Daoy (cell line): Measurements from ENCODE around the gene TESK2. TPM values are rescaled to one million over a fixed set of nuclear protein-coding genes. Genes with fewer than 3 reads are reported as not detected.

Experiments
- DNase-seq: peaks from one replicate; pipeline ENCODE4 v3.0.0-alpha.2; 2015; ENCODE audit warnings: low read depth
- total RNA-seq: library from RNA; depleted of rRNA; stranded (reverse); fragments of >200 nt; shearing (Covaris generic); gene quantifications from 2 replicates; pipeline ENCODE4 v1.2.3, GENCODE V29; 2014; rRNA removed

Gene TESK2
- total RNA-seq, 1 experiment from 2014 or later, result 0.91 TPM

DNA sequence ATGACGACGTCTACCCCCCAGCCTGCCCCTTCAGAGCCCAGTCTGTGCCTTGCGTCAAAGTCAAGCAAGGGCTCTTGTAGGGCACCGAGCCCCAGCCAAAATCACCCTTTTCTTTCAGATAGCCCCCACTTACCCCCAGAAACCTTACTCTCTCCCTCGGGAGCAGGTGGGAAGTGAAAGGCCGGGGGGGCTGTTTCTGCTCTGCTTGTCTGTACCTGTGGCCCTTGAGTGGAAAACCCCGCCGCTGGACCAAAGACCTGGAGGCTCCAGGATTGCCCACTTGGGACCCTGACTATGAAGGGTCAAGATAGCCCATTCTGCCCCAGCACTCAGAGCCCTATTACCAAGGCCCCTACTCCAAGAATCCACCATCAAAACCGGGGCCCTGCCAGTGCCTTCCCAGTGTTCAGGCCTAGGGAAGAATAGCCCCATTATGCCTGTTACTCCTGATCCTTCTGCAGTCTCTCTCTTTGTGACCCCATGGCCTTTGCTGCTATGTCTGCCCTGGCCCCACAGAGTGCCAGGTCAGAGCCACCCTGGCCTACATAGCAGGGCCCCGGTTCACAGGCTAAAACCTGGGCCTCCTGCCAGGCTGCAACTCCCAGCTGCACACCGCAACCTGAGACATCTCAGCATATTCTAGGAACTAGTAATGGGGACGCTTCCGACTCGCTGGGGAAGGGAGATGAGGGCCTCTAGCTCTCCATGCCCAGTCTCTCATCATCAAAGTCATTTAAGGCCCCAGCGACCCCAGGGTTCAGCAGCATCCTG, 186.5 kb downstream of the TESK2 start:
- DNase-seq, result peak; percentile 62

DNA sequence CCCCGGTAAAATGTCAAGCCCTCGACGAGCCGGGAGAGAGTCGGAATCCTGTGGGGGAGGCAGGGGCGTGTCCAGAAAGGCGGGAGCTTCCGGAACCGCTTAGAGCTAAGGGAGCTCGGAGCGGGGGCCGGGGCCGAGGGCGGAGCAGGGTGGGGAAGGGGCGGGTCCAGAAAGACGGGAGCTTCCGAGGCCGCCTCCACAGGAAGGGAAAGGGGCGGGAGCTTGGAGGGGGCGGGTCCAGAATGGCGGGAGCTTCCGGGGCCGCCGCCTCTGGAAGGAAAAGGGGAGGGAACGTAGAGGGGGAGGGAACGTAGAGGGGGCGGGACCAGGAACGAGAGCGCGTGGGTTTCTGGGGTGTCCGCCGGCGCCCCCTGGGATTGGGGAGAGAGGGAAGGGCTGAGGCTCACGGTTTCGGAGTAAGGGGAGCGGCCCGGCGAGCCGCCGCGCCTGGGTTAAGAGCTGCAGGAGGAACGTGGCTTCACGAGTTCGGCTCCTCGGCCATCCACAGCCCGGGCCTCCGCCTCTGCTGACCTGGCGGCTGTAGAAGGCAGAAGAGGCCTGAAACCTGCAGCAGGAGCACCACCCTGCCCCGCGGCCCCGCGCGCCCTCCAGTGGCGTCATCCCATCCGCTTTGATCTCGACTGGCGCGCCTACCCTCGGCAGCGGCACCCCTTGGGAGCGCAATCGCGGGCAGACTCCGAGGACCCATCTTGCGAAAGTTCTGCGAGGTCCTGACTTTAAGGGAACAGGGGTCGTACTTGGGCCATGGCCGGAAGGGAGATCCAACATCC, 187.2 kb downstream of the TESK2 start:
- peak; percentile 99 for DNase-seq

DNA sequence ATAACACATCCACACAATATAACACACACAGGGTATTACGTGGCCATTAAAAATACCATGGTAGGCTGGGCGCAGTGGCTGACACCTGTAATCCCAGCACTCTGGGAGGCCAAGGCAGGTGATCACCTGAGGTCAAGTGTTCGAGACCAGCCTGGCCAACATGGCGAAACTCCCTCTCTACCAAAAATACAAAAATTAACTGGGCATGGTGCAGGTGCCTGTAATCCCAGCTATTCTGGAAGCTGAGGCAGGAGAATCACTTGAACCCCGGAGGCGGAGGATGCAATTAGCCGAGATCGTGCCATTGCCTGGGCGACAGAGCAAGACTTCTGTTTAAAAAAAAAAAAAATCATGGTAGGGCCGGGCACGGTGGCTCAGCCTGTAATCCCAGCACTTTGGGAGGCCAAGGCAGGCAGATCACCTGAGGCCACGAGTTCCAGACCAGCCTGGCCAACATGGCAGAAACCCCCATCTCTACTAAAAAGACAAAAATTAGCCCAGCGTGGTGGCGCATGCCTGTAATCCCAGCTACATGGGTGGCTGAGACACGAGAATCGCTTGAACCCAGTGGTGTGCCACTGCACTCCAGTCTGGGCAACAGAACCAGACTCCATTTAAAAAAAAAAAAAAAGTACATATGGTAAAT, 188.3 kb downstream of the TESK2 start:
- DNase-seq, result no peak

DNA sequence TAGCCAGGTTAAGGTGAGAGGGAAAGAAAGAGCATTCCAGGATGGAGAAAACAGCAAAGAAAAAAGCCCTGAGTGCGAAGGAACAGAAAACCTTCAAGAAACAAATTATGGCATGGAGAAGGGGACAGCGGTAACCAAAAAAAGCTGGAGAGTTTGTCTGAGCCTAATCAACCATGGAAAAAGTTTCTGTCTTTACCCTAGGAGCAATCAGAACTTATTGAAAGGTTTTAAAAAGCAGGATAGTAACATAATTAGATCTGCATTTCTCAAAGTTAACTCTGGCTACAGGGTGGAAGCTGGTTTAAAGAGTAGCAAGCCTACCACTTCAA, 190.3 kb downstream of the TESK2 start:
- DNase-seq, result no peak

DNA sequence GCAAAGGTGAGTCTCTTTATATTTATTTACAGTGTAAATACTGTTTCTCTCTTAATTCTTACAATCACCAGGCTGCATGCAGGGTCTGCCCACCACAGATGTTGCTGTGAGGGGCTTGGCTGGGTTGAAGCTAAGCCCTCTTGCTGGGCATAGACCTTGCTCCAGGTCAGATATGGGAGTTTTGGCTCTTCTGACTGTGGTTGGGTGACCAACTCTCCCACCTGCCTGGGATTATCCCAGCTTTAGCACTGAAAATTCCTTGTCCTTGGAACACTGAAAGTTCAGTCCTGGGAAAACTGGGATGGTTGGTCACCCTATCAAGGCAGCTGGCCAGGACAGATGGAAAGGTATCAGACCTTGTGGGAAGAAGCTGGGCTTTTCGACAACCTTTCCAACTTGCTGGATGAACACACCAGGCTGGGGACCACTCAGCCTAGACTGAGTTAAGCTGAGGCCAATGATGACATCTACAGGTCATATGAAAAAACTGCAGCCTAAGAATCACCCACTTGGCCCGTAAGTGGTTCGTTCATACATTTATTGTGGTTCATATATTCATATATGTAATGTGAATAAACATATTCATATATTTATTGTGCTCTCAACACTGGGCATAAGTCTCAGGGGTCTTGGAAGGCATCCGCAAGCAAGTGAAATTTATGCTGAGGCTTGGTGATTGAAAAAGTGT, 190.8 kb downstream of the TESK2 start:
- DNase-seq, result peak; percentile 74

DNA sequence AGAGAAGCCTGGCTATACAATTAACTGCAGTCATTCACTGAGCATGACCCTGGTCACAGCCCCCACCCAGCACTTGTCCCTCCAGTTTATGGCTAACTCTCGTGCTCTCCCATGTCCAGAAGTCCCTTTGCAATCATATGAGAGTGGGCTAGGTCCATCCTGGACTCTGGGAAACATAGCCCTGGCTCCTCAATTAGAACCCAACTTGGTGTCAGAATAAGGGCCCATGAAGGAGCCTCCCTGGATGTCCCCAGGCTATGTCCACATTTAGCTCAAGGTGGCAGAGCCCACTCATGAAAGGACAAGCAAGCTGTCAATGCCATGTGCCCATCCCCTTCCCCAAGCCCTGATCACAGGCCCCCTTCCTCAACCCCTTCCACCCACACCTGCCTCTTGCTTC, 191.7 kb downstream of the TESK2 start:
- no peak for DNase-seq

DNA sequence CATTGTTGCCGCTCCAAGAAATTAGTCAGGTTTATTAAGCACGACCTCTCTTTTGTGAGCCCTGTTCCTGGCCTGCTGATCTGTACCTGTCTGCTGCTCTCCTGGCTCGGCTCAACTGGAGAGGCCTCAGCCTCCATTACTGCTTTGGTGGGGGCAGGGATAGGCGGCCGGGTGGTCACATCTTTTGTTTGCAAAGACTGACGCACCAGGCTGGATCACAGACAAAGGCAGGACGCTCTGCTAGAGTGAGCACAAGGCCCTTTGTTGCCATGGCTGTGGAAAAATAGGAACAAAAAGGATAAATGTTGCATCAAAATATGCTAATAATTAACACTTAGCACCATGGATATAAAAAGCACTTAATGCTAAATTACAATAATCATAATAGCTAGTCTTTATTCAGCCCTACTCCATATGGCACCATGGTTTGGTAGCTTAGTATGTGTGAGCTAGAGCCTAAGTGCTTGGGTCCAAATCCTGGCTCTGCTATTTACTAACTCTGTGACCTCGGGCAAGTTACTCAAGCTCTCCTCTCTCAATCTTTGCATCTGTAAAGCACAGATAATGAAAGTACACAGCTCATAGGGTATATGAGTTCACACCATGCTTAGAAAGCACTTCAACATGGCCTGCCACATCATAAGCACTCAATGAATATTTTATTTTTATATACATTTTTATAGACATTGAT, 193.2 kb downstream of the TESK2 start:
- DNase-seq, result no peak

Other genes with a start within 250 kb of the TESK2 start
- gene HPDL, start 164.3 kb downstream of the TESK2 start, total RNA-seq, result not detected in 2 replicates
- 42.1 and 42.8 TPM in 2 replicates for gene TOE1, start 151.0 kb downstream of the TESK2 start, total RNA-seq
- gene MUTYH, start 150.7 kb downstream of the TESK2 start, total RNA-seq, result 24.1 and 28.0 TPM in 2 replicates
- gene CCDC163, start 8.9 kb upstream of the TESK2 start, total RNA-seq, result 1.9 and 3.0 TPM in 2 replicates
- gene MMACHC, start 9.1 kb upstream of the TESK2 start, total RNA-seq, result 10.7 and 19.7 TPM in 2 replicates
- 791 and 852 TPM in 2 replicates for gene PRDX1, start 30.7 kb upstream of the TESK2 start, total RNA-seq
- gene AKR1A1, start 59.7 kb upstream of the TESK2 start, total RNA-seq, result 124 and 150 TPM in 2 replicates
- 145 and 155 TPM in 2 replicates for gene NASP, start 92.9 kb upstream of the TESK2 start, total RNA-seq
- 1.1 and 1.2 TPM in 2 replicates for gene CCDC17, start 132.9 kb upstream of the TESK2 start, total RNA-seq
- gene GPBP1L1, start 195.4 kb upstream of the TESK2 start, total RNA-seq, result 112 and 117 TPM in 2 replicates
- gene TMEM69, start 197.0 kb upstream of the TESK2 start, total RNA-seq, result 38.1 and 47.9 TPM in 2 replicates